HG03575 (cell line): Measurements from ENCODE around the gene PRH1.

Experiments used
- ATAC-seq: cut with Tn5 transposase; IDR thresholded peaks from one replicate; pipeline ENCODE4 v1.9.1; 2021; ENCODE audit not compliant: unreplicated experiment, insufficient number of reproducible peaks, low FRiP score; ENCODE audit errors: extremely low read depth

The PRH1 gene

DNA sequence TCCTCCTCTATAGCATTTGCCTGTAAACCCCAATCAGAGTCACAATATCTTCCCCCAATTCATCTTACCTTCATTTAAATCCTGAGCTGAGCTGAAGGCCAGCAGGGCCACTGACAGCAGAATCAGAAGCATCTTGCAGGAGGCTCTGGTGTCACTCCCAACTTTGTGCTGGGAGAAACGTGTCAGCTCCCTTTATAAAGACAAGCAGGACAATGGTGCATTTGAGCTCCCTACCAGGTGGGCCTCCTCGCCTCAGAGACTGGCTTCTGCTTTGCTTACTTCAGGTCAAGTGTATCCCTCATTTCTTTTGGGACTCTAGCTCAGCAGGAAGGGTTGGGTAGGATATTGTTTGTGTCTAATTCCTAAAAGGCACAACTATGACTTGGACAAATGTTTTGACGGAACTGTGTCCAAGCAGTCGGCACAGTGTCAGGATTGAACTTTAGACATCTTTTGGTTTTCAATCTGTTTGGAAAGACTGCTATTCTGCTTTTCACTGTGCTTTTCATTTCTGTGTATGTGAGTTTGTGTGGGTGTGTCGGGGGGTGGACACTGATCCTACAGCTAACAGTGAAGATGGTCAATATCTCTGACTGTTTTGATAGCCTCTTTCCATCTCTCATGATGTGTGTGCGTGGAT is at the start of gene PRH1:
TSS of gene PRH1 (minus strand) at position 170 of the 640 bp plus-strand sequence. CDS start at position 132, 38 bp downstream.
- ATAC-seq: no peak

DNA sequence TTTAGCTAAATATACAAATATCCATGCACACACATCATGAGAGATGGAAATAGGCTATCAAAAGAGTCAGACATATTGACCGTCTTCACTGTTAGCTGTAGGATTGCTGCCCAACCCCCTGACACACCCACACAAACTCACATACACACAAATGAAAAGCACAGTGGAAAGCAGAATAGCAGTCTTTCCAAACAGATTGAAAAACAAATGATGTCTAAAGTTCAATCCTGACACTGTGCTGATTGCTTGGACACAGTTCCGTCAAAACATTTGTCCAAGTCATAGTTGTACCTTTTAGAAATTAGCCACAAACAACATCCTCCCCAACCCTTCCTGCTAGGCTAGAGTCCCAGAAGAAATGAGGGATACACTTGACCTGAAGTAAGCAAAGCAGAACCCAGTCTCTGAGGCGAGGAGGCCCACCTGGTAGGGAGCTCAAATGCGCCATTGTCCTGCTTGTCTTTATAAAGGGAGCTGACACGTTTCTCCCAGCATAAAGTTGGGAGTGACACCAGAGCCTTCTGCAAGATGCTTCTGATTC is 44.8 kb upstream of the PRH1 start, which contains the start of gene PRH2:
TSS of gene PRH2 (plus strand) at position 491 of the 541 bp plus-strand sequence. CDS start at position 529, 38 bp downstream.
- ATAC-seq: no peak

DNA sequence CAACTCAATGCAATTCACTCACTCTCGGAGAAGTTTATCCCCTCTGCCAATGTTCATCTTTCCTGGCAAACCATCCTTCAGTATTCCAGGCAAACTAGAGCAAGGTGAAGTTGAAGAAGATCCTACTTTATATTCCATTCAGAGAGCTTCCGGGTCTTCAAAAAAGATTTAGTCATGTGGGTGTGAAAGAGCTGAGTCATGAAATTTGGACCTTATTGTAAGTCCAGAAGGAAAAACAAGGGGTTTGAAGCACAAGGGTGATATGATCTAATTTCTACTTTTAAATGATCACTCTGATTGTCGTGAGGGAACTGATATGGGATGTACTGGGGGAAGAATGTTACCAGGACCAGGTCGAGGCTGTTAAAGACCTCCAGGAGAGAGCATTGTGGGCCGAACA is 42.2 kb upstream of the PRH1 start:
- ATAC-seq: no peak

DNA sequence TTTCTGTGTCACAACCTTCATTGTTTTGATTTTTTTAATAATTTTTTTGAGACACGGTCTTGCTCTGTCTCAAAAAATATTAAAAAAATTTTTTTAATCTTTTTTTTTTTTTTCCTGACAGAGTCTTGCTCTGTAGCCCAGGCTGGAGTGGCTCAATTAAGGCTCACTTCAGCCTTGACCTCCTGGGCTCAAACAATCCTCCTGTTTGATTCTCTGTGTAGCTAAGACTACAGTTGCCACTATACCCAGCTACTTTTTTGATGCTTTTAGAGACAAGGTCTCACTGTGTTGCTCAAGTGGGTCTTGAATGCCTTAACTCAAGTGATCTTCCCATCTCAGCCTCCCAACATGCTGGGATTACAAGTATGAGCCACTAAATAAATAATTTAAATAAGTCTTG is 35.8 kb upstream of the PRH1 start:
- no peak for ATAC-seq

DNA sequence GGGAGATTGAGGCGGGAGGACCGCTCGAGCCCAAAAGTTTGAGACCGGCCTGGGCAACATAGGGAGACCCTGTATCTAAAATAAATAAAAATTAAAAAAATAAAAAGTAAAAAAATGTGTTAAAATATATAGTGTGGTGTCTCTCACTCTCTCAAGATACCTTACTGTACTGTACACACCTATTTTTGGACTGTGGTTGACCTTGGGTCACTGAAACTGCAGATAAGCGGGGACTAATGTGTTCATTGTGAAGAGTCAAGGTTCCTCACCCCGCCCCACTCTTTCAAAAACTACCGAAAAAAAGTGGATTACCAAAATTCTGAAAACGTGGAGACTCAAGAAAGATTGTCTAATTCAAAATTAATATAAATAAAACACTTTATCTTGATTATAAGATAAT is 26.3 kb upstream of the PRH1 start:
- no peak for ATAC-seq

DNA sequence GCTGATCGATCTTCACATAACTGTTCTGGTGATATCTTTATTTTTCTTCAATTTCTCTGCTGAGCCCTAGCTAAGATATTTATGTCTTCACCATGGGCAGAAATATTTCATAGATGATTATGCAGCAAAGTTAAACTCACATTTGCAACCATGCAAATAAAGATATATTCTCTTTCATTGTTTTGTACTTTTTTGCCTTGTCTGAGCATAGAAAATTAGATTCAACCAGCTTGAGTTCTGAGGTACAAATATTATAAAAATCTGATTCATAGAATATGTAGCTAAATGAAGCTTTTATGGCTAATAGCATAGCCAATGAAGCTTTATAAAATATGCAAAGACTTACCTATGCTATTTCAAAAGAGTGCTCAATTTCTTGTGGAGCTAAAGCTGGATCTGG is 25.4 kb upstream of the PRH1 start, which contains the start of gene TAS2R13:
TSS of gene TAS2R13 (minus strand) at position 101 of the 400 bp plus-strand sequence. CDS start 264 bp downstream, outside the sequence.
- ATAC-seq: no peak

DNA sequence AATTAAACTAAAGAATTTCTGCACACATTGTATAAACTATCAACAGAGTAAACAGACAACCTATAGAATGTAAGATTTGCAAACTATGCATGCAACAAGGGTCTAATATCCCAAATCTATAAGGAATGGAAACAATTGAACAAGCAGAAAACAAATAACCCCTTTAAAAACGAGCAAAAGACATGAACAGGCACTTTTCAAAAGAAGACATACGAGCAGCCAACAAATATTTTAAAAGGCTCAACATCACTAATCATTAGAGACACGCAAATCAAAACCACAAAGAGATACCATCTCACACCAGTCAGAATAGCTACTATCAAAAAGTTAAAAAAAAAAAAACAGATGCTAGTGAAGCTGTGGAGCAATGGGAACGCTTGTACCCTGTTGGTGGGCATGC is 20.6 kb upstream of the PRH1 start:
- ATAC-seq: no peak

DNA sequence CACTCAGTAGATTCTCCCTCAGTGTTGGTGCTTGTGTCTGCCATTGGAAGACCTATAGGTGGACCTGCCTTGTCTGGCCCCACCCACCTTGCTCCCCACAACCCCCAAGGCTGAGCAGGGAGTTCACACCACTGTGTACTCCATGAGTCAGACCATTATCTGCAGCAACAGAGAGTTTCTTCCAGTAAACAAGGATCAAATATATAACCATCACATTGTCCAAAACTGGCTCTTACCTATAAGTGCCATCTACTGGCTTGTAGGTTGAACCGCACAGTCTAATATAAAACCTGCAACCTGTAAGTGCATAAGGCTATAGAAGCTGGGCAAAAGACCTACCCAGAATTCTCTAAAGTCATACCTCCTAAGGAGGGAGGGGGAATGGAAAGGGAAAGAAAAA is 17.4 kb upstream of the PRH1 start:
- ATAC-seq: no peak

DNA sequence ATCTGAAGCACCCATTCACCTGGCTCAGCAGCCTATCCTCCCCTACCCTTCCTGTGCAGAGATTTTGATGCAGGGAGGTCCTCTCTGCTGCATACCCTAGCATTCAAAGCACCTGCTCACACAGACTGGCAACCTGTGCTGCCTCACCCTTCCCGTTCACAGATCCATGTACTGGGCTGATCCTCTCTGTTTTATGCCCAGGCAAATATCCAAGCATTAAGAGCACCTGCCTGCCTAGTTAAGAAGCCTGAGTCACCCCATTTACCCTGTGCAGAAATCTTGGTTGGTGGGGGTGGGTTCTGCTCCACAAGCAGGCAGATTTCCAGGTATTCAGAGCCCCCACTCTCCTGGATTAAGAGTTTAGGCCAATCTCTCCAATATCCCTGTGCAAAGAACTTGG is 16.9 kb upstream of the PRH1 start:
- ATAC-seq: no peak

DNA sequence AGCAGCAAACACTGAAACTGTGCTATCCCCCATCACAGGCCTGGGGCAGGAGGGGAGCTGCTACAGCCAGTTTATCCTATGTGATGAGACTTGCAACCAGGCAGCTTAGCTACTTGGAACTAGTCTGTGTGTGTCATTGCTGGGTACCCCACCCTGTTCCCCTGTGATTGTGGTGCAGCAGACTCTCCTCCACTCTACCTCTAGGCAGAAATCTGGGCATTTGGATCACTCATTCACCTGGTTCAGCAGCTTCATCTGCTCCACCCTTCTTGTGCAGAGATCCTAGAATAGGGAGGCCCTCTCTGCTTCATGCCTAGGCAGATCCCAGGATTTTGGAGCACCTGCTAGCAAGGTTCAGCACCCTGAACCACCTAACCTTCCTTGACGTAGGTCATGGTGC is 16.5 kb upstream of the PRH1 start:
- ATAC-seq: no peak

DNA sequence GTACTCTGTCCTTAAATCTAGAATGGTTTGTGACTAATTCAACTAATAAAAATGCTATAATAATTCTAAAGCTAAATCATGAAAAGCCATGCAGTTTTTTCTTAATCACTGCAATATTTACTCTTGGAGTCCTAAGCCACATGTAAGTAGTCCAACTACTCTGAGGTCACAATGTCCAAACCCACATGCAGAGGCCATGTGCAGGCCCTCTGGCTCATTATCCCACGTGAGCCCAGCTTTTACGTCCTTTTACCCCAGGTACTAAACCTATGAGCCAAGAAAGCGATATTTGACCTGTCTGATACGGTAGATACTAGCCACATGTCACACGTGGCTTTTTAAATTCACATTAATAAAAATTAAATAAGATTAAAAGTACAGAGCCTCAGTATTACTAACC is 12.8 kb upstream of the PRH1 start:
- no peak for ATAC-seq

DNA sequence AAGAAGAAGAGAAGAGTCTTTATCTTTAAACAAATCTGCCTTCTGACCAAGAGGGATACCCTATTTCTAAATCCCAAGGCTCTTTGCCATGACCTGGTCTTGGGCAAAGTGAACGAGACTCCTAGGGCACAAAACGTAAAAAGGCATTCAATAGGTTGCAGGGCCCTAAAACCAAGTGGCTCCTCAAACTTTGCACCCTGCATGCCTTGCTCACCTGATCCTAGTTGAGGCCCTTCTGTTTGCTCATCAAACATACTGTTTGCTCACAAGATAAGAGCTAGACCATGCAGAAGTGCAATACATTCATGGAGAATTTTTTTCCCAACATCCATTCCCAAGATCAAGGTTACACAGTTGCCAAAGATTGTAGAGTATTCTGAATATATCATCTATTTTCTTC is 7.9 kb upstream of the PRH1 start:
- no peak for ATAC-seq

DNA sequence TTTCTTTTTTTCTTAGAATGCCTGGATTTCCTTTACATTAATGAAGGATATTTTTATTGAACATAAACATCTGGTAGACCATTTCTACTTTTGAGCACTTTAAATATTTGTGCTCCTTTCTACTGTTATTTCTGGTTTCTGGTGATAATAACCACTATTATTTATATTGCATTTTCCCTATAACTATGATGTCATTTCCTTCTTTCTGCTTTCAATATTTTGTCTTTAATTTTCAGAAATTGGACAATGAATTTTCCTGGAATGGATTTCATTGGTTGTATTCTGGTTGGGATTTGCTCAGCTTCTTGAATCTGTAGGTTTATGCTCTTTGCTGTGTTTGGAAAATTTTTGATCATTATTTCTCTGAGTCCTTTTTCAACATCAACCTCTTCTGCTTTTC is 5.2 kb upstream of the PRH1 start:
- no peak for ATAC-seq

DNA sequence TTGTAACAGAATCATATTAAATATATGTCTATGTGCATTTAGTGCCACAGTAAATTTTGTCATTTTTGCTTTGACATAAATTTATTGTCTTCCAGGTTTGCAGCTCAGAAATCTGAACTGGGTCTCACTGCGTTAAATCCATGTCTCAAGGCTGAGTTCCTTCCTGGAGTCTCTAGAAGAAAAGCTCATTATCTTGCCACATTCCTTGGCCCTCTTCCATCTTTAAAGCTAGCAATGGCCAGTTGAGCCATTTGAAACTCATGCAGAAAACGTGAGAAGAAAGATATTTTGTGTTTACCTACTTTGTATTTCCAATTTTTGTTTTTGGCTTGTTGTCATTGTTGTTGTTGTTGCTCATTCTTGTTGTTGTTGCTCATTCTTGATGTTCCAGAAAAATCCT is 10.7 kb downstream of the PRH1 start:
- no peak for ATAC-seq

DNA sequence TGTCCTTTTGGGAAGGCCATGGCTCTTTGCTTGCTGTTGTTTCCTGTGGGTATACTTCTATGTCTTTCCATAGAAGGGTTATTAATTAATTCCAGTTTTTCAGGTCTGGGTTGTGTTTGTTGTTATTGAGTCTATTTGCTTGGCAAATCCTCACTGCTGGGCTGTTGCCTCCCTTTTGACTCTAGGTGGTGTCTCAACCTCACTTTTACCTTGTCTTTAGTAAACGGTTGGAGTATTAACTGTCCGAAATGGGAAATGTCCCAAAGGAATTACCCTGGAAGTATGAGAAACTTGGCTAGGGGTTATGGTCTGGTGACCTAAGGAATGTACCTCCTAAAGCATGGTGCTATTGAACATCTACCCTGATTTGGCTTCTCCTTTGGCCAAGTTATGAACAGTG is 16.7 kb downstream of the PRH1 start:
- ATAC-seq: no peak

DNA sequence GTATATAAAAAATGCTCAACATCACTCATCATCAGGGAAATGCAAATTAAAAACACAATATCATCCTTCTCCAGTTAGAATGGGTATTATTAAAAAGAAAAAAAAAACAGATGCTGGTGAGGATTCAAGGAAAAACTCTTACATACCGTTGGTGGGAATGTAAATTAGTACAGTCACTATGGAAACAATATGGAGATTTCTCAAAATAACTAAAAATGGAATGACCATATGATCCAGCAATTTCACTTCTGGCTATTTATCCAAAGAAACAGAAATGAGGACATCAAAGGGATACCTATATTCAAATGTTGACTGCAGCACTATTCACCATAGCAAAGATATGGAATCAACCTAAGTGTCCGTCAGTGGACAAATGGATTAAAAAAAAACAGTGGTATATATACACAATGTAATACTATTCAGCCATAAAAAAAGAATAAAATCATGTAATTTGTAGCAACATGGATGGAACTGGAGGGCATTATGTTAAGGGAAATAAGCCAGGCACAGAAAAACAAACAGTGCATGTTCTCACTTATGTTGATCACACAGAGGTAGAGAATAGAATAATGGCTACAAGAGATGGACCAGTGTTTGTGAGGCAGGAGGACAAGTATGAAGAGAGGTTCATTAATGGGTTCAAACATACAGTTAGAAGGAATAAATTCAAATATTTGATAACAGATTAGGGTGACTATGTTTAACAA is 20.4 kb downstream of the PRH1 start:
- no peak for ATAC-seq

DNA sequence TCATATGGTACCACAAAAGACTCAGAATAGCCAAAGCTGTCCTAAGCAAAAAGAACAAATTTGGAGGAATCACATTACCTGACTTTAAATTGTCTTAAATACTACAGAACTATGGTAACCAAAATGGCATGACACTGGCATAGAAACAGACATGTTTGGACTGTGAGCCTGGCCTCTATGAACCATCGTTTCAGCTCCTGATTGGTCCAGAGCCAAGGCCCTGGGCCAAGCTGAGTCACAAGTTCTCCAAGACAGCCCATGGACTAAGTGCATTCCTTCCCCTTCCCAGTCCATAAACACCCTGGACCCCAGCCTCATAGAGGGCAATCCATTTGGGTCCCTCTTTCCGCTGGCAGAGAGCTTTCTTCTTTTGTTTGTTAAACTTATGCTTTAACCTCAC is 22.7 kb downstream of the PRH1 start:
- ATAC-seq: no peak

DNA sequence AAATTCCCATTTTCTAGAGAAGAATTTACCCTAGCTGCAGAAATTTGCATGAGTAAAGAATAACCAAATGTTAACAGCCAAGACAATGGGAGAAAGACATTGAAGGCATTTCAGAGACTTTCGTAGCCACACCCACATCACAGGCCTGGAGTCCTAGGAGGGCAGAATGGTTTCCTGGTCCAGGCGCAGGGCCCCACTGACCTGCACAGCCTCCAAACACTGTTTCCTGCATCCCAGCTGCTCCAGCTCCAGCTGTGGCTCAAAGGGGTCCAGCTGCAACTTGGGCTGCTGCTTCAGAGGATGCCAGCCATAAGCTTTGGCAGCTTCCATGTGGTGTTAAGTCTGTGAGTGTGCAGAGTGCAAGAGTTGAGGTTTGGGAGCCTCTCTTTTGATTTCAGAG is 28.2 kb downstream of the PRH1 start:
- no peak for ATAC-seq

DNA sequence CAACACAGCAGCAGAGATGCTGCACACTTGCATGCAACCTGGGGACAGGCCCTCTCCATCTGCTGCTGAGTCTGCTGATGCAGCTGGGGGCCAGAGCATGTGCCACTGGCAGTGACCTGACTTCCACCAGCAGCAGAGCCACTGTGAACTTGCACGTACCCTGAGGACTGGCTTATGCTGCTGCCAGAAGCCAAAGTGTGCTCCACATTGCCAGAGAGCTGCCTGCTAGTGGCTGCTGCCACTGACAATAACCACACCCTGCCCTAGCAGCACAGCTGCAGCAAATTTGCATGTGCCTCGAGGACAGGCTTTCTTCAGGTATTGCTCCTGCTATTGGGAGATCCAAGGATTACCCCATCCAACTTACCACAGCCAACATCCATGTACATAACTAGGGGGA is 30.3 kb downstream of the PRH1 start:
- ATAC-seq: no peak

DNA sequence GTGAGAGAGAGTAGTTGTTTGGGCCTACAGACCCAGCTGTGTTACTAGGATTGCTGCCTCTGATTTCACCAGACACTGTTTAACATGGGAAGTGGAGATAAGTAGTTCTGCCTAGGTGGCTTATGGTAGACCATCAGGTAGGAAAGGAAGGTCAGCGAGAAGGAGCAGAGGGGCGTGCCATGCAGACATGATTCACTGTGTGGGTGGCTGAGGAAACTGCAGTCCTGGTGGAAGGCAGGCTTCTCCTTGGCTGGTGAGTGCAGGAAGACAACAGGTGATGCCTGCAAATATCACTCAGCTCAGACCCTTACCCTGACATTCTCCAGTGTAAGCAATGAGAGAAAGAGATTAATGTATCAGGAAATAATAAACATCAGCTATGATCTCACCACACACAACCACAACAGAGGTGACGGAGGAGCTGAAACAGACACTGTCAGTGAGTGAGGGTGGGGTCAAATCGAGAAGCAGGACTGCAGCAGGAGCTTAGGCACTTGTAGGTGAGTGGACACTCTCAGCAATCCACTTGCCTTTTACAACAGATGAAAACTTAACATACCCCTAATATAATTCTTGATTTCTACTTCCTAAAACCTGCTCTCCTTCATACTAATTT is 32.7 kb downstream of the PRH1 start:
- no peak for ATAC-seq
